Activated naive CD8-positive, alpha-beta T cell treated with anti-CD3 and anti-CD28 coated beads, Interleukin-2, amount 50 U/mL, for 24 hours (primary cell): Measurements from ENCODE around the gene IL36B.

ENCODE experiments used
- ATAC-seq: fragments of 150-1000 bp; cut with Tn5 transposase; one replicate; pipeline ENCODE4 v1.10.0; 2021
- DNase-seq: peaks from one replicate; pipeline ENCODE4 v3.0.0; 2021
- H3K27ac Mint-ChIP-seq: one replicate; pipeline ENCODE4 v1.8.0; 2021; ENCODE audit warnings: mild to moderate bottlenecking, mixed read lengths
- H3K27me3 Mint-ChIP-seq: one replicate; pipeline ENCODE4 v1.8.0; 2021; ENCODE audit warnings: mixed read lengths
- H3K36me3 Mint-ChIP-seq: one replicate; pipeline ENCODE4 v1.8.0; 2021; ENCODE audit warnings: low read depth, mixed read lengths
- H3K4me1 Mint-ChIP-seq: one replicate; pipeline ENCODE4 v1.8.0; 2021; ENCODE audit warnings: mixed read lengths
- H3K4me3 Mint-ChIP-seq: one replicate; pipeline ENCODE4 v1.8.0; 2021; ENCODE audit warnings: mild to moderate bottlenecking, moderate library complexity, mixed read lengths
- H3K9me3 Mint-ChIP-seq: one replicate; pipeline ENCODE4 v1.8.0; 2021; ENCODE audit warnings: mixed read lengths

IL36B gene

DNA sequence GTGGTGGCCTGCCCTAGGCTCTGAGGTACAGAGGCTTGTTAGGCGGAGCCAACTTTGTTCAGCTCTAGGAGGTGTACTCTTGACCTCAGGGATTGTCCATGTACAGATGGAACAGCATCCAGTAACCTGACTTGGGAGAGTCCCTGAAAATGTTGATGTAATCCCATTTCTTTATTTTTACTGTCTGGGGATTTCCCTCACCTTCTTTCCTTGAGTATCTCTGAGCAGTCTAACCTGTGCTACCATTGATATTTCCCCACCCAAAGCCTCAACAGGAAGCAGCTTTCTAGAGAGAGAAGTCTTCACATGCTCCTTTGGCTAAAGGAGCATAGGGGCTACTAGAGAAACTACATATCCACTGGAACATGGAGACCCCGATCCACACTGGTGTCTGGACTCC is 37.0 kb downstream of the IL36B start:
- no peak overlapping the region for H3K27ac Mint-ChIP-seq
- ATAC-seq (no peak), DNase-seq (no peak)
- H3K27me3 Mint-ChIP-seq = peaks cover 4% of the 10 kb centered on the region
- no peaks in the 10 kb centered on the region for H3K4me1 Mint-ChIP-seq
- peaks cover 7% of the 10 kb centered on the region for H3K9me3 Mint-ChIP-seq
- H3K4me3 Mint-ChIP-seq = no peak overlapping the region
- no peaks in the 10 kb centered on the region for H3K36me3 Mint-ChIP-seq

DNA sequence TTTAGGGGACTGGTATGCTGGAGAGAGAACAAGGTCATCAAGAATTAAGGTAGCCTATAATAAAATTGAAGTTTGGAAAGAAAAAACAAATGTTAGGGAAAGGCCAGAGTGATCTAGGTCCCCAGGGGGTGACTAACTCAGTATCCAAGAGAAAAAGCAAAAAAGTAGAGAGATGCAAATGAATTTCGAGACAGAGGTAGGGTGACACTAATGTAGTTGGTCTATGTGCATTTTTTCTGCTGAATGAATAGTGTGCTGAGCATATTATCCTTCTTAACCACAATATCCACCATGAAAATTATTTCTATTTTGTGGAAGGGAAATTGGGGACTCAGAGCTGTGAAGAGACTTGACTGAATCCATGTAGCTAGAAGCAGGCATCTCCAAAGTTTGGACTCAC is 37.6 kb downstream of the IL36B start:
- DNase-seq = no peak
- Mint-ChIP-seq H3K27ac (no peak overlapping the region), H3K4me3 (no peak overlapping the region), H3K27me3 (peaks cover 4% of the 10 kb centered on the region), H3K9me3 (peaks cover 7% of the 10 kb centered on the region), H3K4me1 (no peaks in the 10 kb centered on the region), H3K36me3 (no peaks in the 10 kb centered on the region)
- no peak for ATAC-seq

DNA sequence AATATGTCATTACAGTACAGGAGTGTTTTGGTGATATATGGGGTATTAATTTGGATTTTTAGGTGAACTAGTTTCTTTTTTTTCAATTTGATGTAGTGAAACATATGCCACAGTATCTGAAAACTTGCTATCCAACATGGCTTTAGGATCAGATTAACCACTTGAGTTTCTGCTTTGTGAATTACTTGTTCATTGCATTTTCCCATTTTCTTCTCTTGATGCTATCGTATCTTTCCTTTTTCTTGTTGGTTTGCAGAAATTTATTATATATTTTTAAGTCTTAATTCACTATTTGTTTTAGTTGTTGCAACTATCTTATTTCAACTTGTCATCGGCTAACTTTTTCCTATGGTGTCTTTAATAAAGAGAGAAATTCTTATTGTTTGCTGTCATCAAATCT is 38.6 kb downstream of the IL36B start:
- H3K36me3 Mint-ChIP-seq = no peaks in the 10 kb centered on the region
- H3K9me3 Mint-ChIP-seq = peaks cover 7% of the 10 kb centered on the region
- no peaks in the 10 kb centered on the region for H3K4me1 Mint-ChIP-seq
- no peak overlapping the region for H3K27ac Mint-ChIP-seq
- H3K27me3 Mint-ChIP-seq = peaks cover 4% of the 10 kb centered on the region
- DNase-seq (no peak), ATAC-seq (no peak)
- H3K4me3 Mint-ChIP-seq = no peak overlapping the region

- ATAC-seq = no peak
- Mint-ChIP-seq H3K4me3 (no peak overlapping the region), H3K9me3 (no peaks in the 10 kb centered on the region), H3K36me3 (no peaks in the 10 kb centered on the region), H3K27ac (no peak overlapping the region), H3K4me1 (no peaks in the 10 kb centered on the region), H3K27me3 (peaks cover 4% of the 10 kb centered on the region)
- no peak for DNase-seq
These were observed 39.4 kb downstream of the IL36B start for GRCh38 chr2:113013336-113013661.

GRCh38 chr2:113012436-113013335 is 40.0 kb downstream of the IL36B start:
- Mint-ChIP-seq H3K9me3 (no peaks in the 10 kb centered on the region), H3K27ac (no peak overlapping the region), H3K36me3 (no peaks in the 10 kb centered on the region), H3K27me3 (peaks cover under 1% of the 10 kb centered on the region), H3K4me3 (no peak overlapping the region), H3K4me1 (no peaks in the 10 kb centered on the region)
- no peak for ATAC-seq
- no peak for DNase-seq

GRCh38 chr2:113011108-113011507 is 41.6 kb downstream of the IL36B start:
- Mint-ChIP-seq H3K9me3 (no peaks in the 10 kb centered on the region), H3K4me3 (no peak overlapping the region), H3K27ac (no peak overlapping the region), H3K4me1 (no peaks in the 10 kb centered on the region), H3K27me3 (no peaks in the 10 kb centered on the region), H3K36me3 (no peaks in the 10 kb centered on the region)
- no peak for DNase-seq
- ATAC-seq = no peak

DNA sequence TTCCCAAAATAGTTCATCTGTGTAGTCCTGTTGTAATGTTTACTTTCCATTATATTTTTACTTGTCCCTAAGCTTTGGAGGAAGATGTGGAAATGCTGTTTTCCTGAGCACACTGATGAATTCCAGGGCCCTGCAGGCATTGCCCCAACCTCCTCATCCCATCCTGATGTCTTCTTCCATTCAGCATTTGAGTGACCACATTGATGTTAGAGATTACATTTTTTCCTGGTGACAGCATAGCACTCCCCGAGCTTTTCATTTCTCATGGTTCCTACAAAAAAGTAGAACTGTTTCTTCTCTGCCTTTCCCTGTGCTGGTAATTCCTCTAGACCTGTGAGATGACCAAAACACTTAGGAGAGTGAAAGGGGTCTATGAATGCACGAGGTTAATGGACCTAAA is 42.6 kb downstream of the IL36B start:
- Mint-ChIP-seq H3K4me3 (no peak overlapping the region), H3K36me3 (no peaks in the 10 kb centered on the region), H3K27ac (no peak overlapping the region), H3K9me3 (no peaks in the 10 kb centered on the region), H3K4me1 (no peaks in the 10 kb centered on the region), H3K27me3 (no peaks in the 10 kb centered on the region)
- DNase-seq (no peak), ATAC-seq (no peak)

GRCh38 chr2:113009622-113010021 is 43.0 kb downstream of the IL36B start:
- no peaks in the 10 kb centered on the region for H3K4me1 Mint-ChIP-seq
- H3K9me3 Mint-ChIP-seq = no peaks in the 10 kb centered on the region
- no peak for DNase-seq
- no peak overlapping the region for H3K27ac Mint-ChIP-seq
- H3K36me3 Mint-ChIP-seq = no peaks in the 10 kb centered on the region
- no peak for ATAC-seq
- no peaks in the 10 kb centered on the region for H3K27me3 Mint-ChIP-seq
- H3K4me3 Mint-ChIP-seq = no peak overlapping the region

DNA sequence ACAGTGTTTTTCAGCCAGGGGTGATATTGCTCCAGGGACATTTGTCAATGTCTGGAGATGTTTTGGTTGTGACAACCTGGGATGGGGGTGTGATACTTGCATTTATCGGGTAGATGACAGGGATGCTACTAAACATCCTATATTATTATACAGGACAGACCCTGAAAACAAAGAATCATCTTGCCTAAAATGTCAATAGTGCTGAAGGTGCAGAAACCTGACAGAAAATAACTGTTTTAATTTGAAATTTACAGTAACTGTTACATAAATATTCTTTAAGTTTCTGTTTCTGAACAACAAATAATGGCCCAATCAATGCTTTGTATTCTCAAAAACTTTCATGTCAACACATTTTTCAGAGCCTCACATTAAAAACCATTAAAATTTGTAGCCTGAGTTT is 45.4 kb downstream of the IL36B start:
- Mint-ChIP-seq H3K9me3 (no peaks in the 10 kb centered on the region), H3K27me3 (no peaks in the 10 kb centered on the region)

DNA sequence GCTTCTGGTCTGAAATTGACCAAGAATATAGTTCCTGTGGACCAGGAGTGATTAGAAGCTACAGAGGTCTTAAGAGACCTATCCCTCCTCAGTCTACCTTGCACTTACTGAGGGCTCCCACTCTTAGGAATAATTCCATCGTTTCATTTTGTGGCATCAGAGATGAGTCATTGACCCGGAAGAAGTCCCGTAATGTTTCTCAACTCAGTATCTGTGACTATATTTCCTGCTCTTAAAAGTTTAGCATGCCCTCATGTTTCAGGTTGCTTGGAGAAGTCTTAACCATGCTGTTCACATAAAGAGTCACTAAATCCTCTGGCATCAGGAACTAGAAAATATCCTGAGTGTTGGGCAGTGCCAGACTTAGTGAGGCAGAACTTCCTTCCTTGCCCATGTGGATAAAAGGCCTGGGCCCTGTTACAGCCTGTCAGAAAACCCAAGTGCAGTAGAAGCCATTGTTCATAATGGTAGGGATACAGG is 47.6 kb downstream of the IL36B start, which contains the start of gene IL36A:
Gene IL36A, plus strand, starts transcription at position 430 of the 480 bp plus-strand sequence. CDS start 413 bp downstream, outside the sequence.
- Mint-ChIP-seq H3K4me1 (no peaks in the 10 kb centered on the region), H3K9me3 (peaks cover 17% of the 10 kb centered on the region), H3K4me3 (no peak within 1 kb of the TSS), H3K27ac (no peak within 1 kb of the TSS), H3K36me3 (peaks cover 12% of the 10 kb centered on the region), H3K27me3 (no peaks in the 10 kb centered on the region)
- DNase-seq (no peak), ATAC-seq (no peak)

More for the DNA sequence above, 45.4 kb downstream of the IL36B start:
- Mint-ChIP-seq H3K36me3 (no peaks in the 10 kb centered on the region), H3K4me3 (no peak overlapping the region), H3K4me1 (no peaks in the 10 kb centered on the region), H3K27ac (no peak overlapping the region)
- DNase-seq = no peak
- ATAC-seq = no peak

DNA sequence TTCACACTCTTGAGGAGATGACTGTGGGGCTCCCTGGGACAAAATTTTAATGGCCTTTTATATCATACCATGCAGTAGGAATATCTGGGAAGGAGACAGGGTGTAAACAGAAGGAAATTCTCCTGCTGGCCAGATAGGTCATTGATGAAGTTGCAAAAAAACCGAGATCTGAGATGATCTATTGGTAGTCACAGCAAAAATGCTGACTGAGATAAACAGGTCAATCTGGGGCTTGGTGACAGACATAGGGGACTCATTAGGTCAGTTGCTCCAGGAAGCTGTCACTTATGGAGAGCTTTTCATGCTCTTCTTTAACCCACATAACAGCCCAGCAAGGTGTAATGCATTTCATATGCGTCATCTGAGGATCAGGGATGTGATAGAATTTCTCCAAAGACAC is 50.0 kb downstream of the IL36B start:
- ATAC-seq = no peak
- peaks cover under 1% of the 10 kb centered on the region for H3K4me1 Mint-ChIP-seq
- H3K36me3 Mint-ChIP-seq = peaks cover 13% of the 10 kb centered on the region
- DNase-seq = no peak
- no peaks in the 10 kb centered on the region for H3K27me3 Mint-ChIP-seq
- peaks cover 32% of the 10 kb centered on the region for H3K9me3 Mint-ChIP-seq
- no peak overlapping the region for H3K4me3 Mint-ChIP-seq
- no peak overlapping the region for H3K27ac Mint-ChIP-seq

GRCh38 chr2:113000436-113000835 is 52.2 kb downstream of the IL36B start:
- no peak overlapping the region for H3K27ac Mint-ChIP-seq
- no peak for DNase-seq
- peaks cover 21% of the 10 kb centered on the region for H3K4me1 Mint-ChIP-seq
- ATAC-seq = no peak
- H3K9me3 Mint-ChIP-seq = peaks cover 32% of the 10 kb centered on the region
- H3K4me3 Mint-ChIP-seq = no peak overlapping the region
- no peaks in the 10 kb centered on the region for H3K27me3 Mint-ChIP-seq
- H3K36me3 Mint-ChIP-seq = peaks cover 13% of the 10 kb centered on the region

DNA sequence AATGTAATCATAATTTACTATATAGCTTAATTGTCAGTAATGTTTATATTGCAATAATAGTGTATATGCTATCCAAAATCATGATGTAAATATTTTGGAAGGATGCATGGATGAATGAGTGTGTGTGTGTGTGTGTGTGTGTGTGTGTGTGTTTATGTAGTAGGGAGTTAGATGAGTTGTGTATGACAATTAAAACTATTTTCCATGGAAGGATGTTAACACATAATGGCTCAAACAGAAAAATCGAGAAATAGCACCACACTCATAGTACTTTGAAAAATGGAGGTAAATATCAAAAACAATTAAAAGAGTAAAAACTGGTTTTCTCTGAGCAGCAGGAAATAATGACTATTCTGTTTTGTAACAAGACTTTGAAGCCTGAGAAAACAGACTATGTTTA is 55.5 kb downstream of the IL36B start:
- Mint-ChIP-seq H3K4me3 (no peak overlapping the region), H3K27ac (no peak overlapping the region), H3K9me3 (peaks cover 39% of the 10 kb centered on the region), H3K27me3 (no peaks in the 10 kb centered on the region), H3K36me3 (peaks cover 19% of the 10 kb centered on the region), H3K4me1 (peaks cover 31% of the 10 kb centered on the region)
- ATAC-seq = no peak
- no peak for DNase-seq

DNA sequence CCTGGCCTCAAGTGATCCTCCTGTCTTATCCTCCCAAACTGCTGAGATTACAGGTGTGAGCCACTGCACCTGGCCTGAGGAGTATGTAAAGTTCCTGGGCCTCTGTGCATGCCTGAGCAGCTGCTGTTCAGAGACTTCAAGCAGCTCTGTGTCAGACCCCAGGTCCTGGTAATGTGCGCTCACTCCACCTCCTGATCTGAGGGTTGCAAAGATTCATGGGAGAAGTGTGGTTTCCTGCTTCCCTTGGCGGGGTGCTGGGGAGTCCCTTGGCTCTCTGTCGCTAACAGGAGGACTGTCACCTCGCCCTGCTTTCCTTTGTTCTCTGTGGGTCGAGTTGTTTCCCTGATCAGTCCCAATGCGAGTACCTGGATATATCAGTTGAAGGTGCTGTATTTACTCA is 56.0 kb downstream of the IL36B start:
- DNase-seq (peak; percentile 57), ATAC-seq (peak; percentile 96)
- Mint-ChIP-seq H3K4me1 (peaks cover 31% of the 10 kb centered on the region), H3K27me3 (no peaks in the 10 kb centered on the region), H3K9me3 (peaks cover 43% of the 10 kb centered on the region), H3K36me3 (peaks cover 20% of the 10 kb centered on the region), H3K4me3 (peak overlapping the region; percentile 25), H3K27ac (peak overlapping the region; percentile 46)

DNA sequence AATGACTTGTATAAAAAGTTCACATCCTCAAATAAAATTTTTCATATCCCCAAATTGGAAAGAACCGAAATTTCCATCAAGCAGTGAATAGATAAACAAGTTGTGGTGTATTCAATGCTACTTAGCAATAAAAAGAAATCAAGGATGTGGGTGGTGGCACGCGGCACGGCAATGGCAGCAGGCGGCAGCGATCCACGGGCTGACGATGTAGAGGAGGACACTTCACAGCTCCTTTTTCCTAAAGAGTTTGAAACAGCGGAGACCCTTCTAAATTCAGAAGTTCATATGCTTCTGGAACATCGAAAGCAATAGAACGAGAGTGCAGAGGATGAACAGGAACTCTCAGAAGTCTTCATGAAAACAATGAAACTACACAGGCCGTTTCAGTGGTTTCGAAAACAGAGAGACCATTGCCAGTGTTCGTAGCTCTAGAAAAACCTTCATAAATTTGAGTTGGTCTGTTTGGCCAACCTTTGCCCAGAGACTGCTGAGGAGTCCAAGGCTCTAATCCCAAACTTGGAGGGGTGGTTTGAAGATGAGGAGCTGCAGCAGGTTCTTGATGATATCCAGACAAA is 57.2 kb downstream of the IL36B start:
- Mint-ChIP-seq H3K9me3 (peaks cover 44% of the 10 kb centered on the region), H3K27me3 (no peaks in the 10 kb centered on the region), H3K27ac (peak overlapping the region; percentile 63), H3K36me3 (peaks cover 13% of the 10 kb centered on the region), H3K4me3 (peak overlapping the region; percentile 74), H3K4me1 (peaks cover 31% of the 10 kb centered on the region)
- ATAC-seq (no peak), DNase-seq (peak; percentile 29)
